K562 (cell line): ENCODE results near the gene PGAP2. TPM values are rescaled to one million over a fixed set of nuclear protein-coding genes. Genes with fewer than 3 reads are reported as not detected.

Source experiments
- ARHGAP35 ChIP-seq: fragments of 450-650 bp; IDR thresholded peaks from 2 replicates; pipeline ENCODE4 v1.6.1; 2018; ENCODE audit not compliant: partially characterized antibody
- ATF4 ChIP-seq: fragments of 450-650 bp; formaldehyde crosslinking; IDR thresholded peaks from 2 replicates; pipeline ENCODE4 v1.4.0; 2022; ENCODE audit warnings: mild to moderate bottlenecking, moderate library complexity
- ATF7 ChIP-seq: fragments of 450-650 bp; IDR thresholded peaks from 2 replicates; pipeline ENCODE4 v1.7.1; 2014; ENCODE audit warnings: mild to moderate bottlenecking, moderate library complexity
- BCL6 ChIP-seq: fragments of 250-450 bp; sonication (Bioruptor Pico); IDR thresholded peaks from 2 replicates; pipeline ENCODE4 v1.4.0; 2020
- BCLAF1 ChIP-seq, 2 experiments: fragments of 450-650 bp in 1 of 2; IDR thresholded peaks; 2 replicates each; pipeline ENCODE4 v1.6.1; 2011 to 2017; ENCODE audit warnings: low read depth in 2 of 2, antibody characterized with exemption in 1 of 2, borderline replicate concordance in 1 of 2, low read length in 1 of 2, mild to moderate bottlenecking in 1 of 2, mixed read lengths in 1 of 2; ENCODE audit not compliant: control insufficient read depth in 1 of 2
- EWSR1 ChIP-seq: fragments of 450-650 bp; IDR thresholded peaks from 2 replicates; pipeline ENCODE4 v1.6.1; 2018; ENCODE audit warnings: borderline replicate concordance, mild to moderate bottlenecking, low read depth, moderate library complexity; ENCODE audit not compliant: partially characterized antibody
- GTF3C2 ChIP-seq: IDR thresholded peaks from 3 replicates; pipeline ENCODE4 v1.6.1; 2011; ENCODE audit warnings: borderline replicate concordance, mild to moderate bottlenecking, moderate library complexity; ENCODE audit not compliant: insufficient read length; ENCODE audit errors: extremely low read depth
- HCFC1 ChIP-seq: IDR thresholded peaks from 2 replicates; pipeline ENCODE4 v1.6.1; 2012; ENCODE audit warnings: low read depth, low read length, improper control_type of control experiment
- MAX ChIP-seq: sonication (generic); formaldehyde crosslinking; IDR thresholded peaks from 2 replicates; pipeline ENCODE4 v1.9.0; 2022; ENCODE audit warnings: mild to moderate bottlenecking, missing genetic modification reagents
- POLR2A ChIP-seq: fragments of 450-650 bp; conservative IDR thresholded peaks from 2 replicates; pipeline ENCODE4 v1.6.1; 2016
- PPARD ChIP-seq: fragments of 250-450 bp; sonication (Bioruptor Pico); IDR thresholded peaks from 2 replicates; pipeline ENCODE4 v1.8.0; 2022; ENCODE audit warnings: inconsistent platforms, mild to moderate bottlenecking, moderate library complexity
- RHOXF2B ChIP-seq: fragments of 250-450 bp; sonication (Bioruptor Pico); conservative IDR thresholded peaks from 2 replicates; pipeline ENCODE4 v1.5.1; 2021
- SMAD2 ChIP-seq: fragments of 150-350 bp; IDR thresholded peaks from 2 replicates; pipeline ENCODE4 v1.6.1; 2014; ENCODE audit warnings: low read depth, mild to moderate bottlenecking, low read length
- SREBF1 ChIP-seq: fragments of 150-350 bp; IDR thresholded peaks from 2 replicates; pipeline ENCODE4 v1.6.1; 2014; ENCODE audit warnings: antibody characterized with exemption, low read depth, low read length, borderline replicate concordance
- USF2 ChIP-seq: sonication (generic); formaldehyde crosslinking; IDR thresholded peaks from 2 replicates; pipeline ENCODE4 v1.5.0; 2020; ENCODE audit warnings: missing genetic modification reagents
- YBX1 ChIP-seq: fragments of 450-650 bp; IDR thresholded peaks from 2 replicates; pipeline ENCODE4 v1.7.1; 2016; ENCODE audit warnings: mild to moderate bottlenecking
- ZFPM2 ChIP-seq: fragments of 250-450 bp; sonication (Bioruptor Pico); IDR thresholded peaks from 2 replicates; pipeline ENCODE4 v1.5.1; 2022; ENCODE audit warnings: mild to moderate bottlenecking
- ZNF740 ChIP-seq, 3 experiments: fragments of 200-800 bp in 1 of 3; sonication (Bioruptor generic) in 1 of 3; sonication (generic) in 1 of 3; formaldehyde crosslinking in 1 of 3; IDR thresholded peaks; 2 replicates each; pipeline versions ENCODE4 v1.6.1 to v1.8.0; 2016 to 2022; ENCODE audit warnings: mild to moderate bottlenecking in 2 of 3, missing compliant biosample characterization in 2 of 3, missing genetic modification characterization in 2 of 3, missing genetic modification reagents in 1 of 3
- polyA plus RNA-seq, 8 experiments: library from polyadenylated mRNA; depleted of rRNA in 4 of 8; stranded (reverse) in 5 of 8; unstranded in 3 of 8; fragments of >200 nt; fragmentation: Nextera tagmentation in 2 of 8; fragmentation: Illumina TruSeq in 1 of 8; extraction: Ambion mirVana in 2 of 8; extraction: Trizol in 1 of 8; gene quantifications; 2 replicates each; pipeline versions ENCODE4 v1.2.1 to v1.2.3, GENCODE V29; 2011 to 2014; ENCODE audit warnings: inconsistent platforms in 1 of 8, missing spikeins in 1 of 8
- total RNA-seq, 7 experiments: library from RNA; depleted of rRNA in 6 of 7; stranded (reverse); fragments of >200 nt in 6 of 7; fragmentation: Illumina TruSeq in 2 of 7; extraction: Trizol in 2 of 7; gene quantifications; 2 replicates each; pipeline versions ENCODE4 v1.2.1 to v1.2.3, GENCODE V29; 2011 to 2021; ENCODE audit warnings: low replicate concordance in 1 of 7

PGAP2 gene
- total and polyA plus RNA-seq, 9 of the 15 experiments (the other 6 are each of a cell fraction or from before 2014, with no cell fraction given) = 17.9 to 47.2 (median 33.7) TPM

GRCh38 chr11:3825473-3826154 lies 17.3 kb downstream of the PGAP2 start (continued):
- no peak for TF ChIP-seq PPARD
- TF ChIP-seq ATF7 = 0 out of 2 replicates have a peak, but pooled peaks have one; percentile 18
- no peak for TF ChIP-seq ARHGAP35
- TF ChIP-seq SREBF1 = no peak
- no peak for TF ChIP-seq GTF3C2
- no peak for TF ChIP-seq YBX1
- no peak for TF ChIP-seq SMAD2
- TF ChIP-seq RHOXF2B (CRISPR knock-in tag) = 0 out of 2 replicates have a peak, but pooled peaks have one; percentile 11
- no peak for TF ChIP-seq BCL6 (CRISPR knock-in tag)
- TF ChIP-seq POLR2A = peak; percentile 73
- no peak for TF ChIP-seq HCFC1
- TF ChIP-seq BCLAF1 (IDR thresholded peaks at IDR 0.05; ENCODE audit: borderline replicate concordance in 1 of 2, control insufficient read depth in 1 of 2, low read depth in 2 of 2, low read length in 1 of 2) = 0 out of 4 replicates have a peak, but pooled peaks of 1 of the 2 experiments have one; percentile 29
- no peak for TF ChIP-seq ZNF740 (CRISPR knock-in tag; IDR thresholded peaks at IDR 0.05)
- no peak for TF ChIP-seq ZNF740 (tag; IDR thresholded peaks at IDR 0.05)
- TF ChIP-seq ZFPM2 = no peak
- TF ChIP-seq USF2 = no peak
- TF ChIP-seq ATF4 = no peak
- TF ChIP-seq EWSR1 = no peak
- TF ChIP-seq MAX (CRISPR knock-in tag) = 0 out of 2 replicates have a peak, but pooled peaks have one; percentile 12
